Measurements from ENCODE around the gene NEDD8. TPM values are rescaled to one million over a fixed set of nuclear protein-coding genes. Genes with fewer than 3 reads are reported as not detected.

Gene NEDD8
- total and polyA plus RNA-seq, 2 experiments from 2014 or later: 130 to 418 TPM

DNA sequence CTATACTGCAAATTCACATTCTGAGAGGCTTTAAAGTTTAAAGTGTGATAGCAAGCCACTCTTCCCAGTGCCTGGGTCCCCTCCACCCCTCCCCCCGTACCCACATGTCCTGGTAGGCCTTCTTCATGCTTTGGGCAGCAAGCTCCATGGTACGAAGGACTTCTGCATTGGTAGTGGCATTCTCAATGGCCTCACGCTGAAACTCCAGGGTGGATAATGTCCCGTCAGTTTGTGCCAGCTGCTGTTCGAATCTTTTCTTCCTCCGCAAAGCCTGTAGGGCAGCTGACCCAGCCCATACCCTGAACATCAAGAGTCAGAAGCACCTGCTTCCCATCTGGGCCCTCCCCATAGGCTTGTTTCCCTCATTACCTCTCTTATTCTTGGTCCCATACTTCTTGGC lies 20.9 kb downstream of the NEDD8 start:
- Mint-ChIP-seq H3K36me3 (ENCODE audit: low read depth) (peaks cover 68% of the 10 kb centered on the region), H3K4me1 (peaks cover 19% of the 10 kb centered on the region), H3K27me3 (ENCODE audit: insufficient read depth, low read depth, poor library complexity) (peaks cover 20% of the 10 kb centered on the region), H3K27ac (no peak overlapping the region), H3K9me3 (peaks cover 3% of the 10 kb centered on the region; the same call in 2 of the 3 replicates), H3K4me3 (peak overlapping the region; percentile 93)
- Histone ChIP-seq H3K36me3 (ENCODE audit: insufficient read depth) (peaks cover 6% of the 10 kb centered on the region), H2AFZ (no peak overlapping the region), H3K27ac (ENCODE audit: low read depth) (no peak overlapping the region), H4K20me1 (replicated peaks; ENCODE audit: insufficient read depth) (no peaks in the 10 kb centered on the region; the same call in 1 of the 2 replicates), H3K4me1 (ENCODE audit: insufficient read depth) (peaks cover 16% of the 10 kb centered on the region), H3K27me3 (ENCODE audit: insufficient read depth) (no peaks in the 10 kb centered on the region), H3K79me2 (replicated peaks; ENCODE audit: insufficient read depth) (no peaks in the 10 kb centered on the region; the same call in 1 of the 2 replicates), H3K4me2 (no peak overlapping the region), H3F3A (replicated peaks; ENCODE audit: low read depth) (peaks cover 19% of the 10 kb centered on the region), H3K4me3 (no peak overlapping the region), H3K9me2 (ENCODE audit: insufficient read depth) (no peaks in the 10 kb centered on the region)
- no peak for TF ChIP-seq CREB1 (CRISPR knock-in tag; IDR thresholded peaks at IDR 0.05; ENCODE audit: low read depth)
- DNase-seq (ENCODE audit: low spot score) (no peak), ATAC-seq (no peak)

DNA sequence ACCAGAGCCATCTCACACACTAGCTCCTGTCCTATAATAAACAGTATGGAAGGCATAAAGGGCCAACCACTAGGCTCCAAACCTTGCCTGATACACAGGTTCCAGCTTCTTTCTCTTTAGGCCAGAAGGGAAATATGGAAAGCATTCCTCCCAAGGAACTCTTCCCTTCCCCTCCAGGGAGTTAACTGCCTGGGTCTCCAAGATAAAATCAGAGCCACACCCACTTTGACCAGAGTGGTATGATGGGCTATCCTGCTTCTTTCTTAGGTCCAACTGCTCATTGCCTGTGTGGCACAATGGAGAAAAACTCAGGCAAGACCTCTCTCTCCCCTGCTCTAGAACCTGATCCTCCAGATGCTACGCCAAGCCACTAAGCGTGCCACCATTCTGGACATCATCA lies 24.5 kb downstream of the NEDD8 start:
- peaks cover 8% of the 10 kb centered on the region for H3K27me3 Mint-ChIP-seq (ENCODE audit: insufficient read depth, low read depth, poor library complexity)
- H3K9me2 ChIP-seq (ENCODE audit: insufficient read depth): no peaks in the 10 kb centered on the region
- H3K4me2 ChIP-seq: no peak overlapping the region
- H3K27ac ChIP-seq (ENCODE audit: low read depth): no peak overlapping the region
- no peak for DNase-seq (ENCODE audit: low spot score)
- peaks cover 3% of the 10 kb centered on the region; the same call in 2 of the 3 replicates for H3K9me3 Mint-ChIP-seq
- no peaks in the 10 kb centered on the region for H3K27me3 ChIP-seq (ENCODE audit: insufficient read depth)
- no peaks in the 10 kb centered on the region; the same call in 1 of the 2 replicates for H4K20me1 ChIP-seq (replicated peaks; ENCODE audit: insufficient read depth)
- no peak overlapping the region for H3K27ac Mint-ChIP-seq
- no peak overlapping the region for H3K4me3 Mint-ChIP-seq
- H3K79me2 ChIP-seq (replicated peaks; ENCODE audit: insufficient read depth): no peaks in the 10 kb centered on the region; the same call in 1 of the 2 replicates
- H3K4me1 Mint-ChIP-seq: peaks cover 15% of the 10 kb centered on the region
- no peak overlapping the region for H2AFZ ChIP-seq
- TF ChIP-seq JUNB (IDR thresholded peaks at IDR 0.05; ENCODE audit: unreplicated experiment) (no peak), EZH2 (IDR thresholded peaks at IDR 0.05; ENCODE audit: low read depth, unreplicated experiment) (no peak), REST (IDR thresholded peaks at IDR 0.05; ENCODE audit: unreplicated experiment) (no peak), STAT1 (IDR thresholded peaks at IDR 0.05; ENCODE audit: unreplicated experiment) (no peak), EZH2phosphoT487 (IDR thresholded peaks at IDR 0.05; ENCODE audit: unreplicated experiment) (no peak), CREB1 (CRISPR knock-in tag; IDR thresholded peaks at IDR 0.05; ENCODE audit: low read depth) (no peak), ZNF114 (CRISPR knock-in tag; IDR thresholded peaks at IDR 0.05) (no peak), POLR2AphosphoS5 (IDR thresholded peaks at IDR 0.05; ENCODE audit: low read depth) (no peak), NANOG (IDR thresholded peaks at IDR 0.05; ENCODE audit: borderline replicate concordance) (no peak), ZNF462 (CRISPR knock-in tag; IDR thresholded peaks at IDR 0.05) (no peak)
- TF ChIP-seq, protein P1, sequence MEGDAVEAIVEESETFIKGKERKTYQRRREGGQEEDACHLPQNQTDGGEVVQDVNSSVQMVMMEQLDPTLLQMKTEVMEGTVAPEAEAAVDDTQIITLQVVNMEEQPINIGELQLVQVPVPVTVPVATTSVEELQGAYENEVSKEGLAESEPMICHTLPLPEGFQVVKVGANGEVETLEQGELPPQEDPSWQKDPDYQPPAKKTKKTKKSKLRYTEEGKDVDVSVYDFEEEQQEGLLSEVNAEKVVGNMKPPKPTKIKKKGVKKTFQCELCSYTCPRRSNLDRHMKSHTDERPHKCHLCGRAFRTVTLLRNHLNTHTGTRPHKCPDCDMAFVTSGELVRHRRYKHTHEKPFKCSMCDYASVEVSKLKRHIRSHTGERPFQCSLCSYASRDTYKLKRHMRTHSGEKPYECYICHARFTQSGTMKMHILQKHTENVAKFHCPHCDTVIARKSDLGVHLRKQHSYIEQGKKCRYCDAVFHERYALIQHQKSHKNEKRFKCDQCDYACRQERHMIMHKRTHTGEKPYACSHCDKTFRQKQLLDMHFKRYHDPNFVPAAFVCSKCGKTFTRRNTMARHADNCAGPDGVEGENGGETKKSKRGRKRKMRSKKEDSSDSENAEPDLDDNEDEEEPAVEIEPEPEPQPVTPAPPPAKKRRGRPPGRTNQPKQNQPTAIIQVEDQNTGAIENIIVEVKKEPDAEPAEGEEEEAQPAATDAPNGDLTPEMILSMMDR (conservative IDR thresholded peaks at IDR 0.05; ENCODE audit: low read depth in 2 of 2): no peak
- H3F3A ChIP-seq (replicated peaks; ENCODE audit: low read depth): no peaks in the 10 kb centered on the region; the same call in 1 of the 2 replicates
- H3K36me3 ChIP-seq (ENCODE audit: insufficient read depth): peaks cover 6% of the 10 kb centered on the region
- peaks cover 77% of the 10 kb centered on the region for H3K36me3 Mint-ChIP-seq (ENCODE audit: low read depth)
- ATAC-seq: no peak
- peaks cover 15% of the 10 kb centered on the region for H3K4me1 ChIP-seq (ENCODE audit: insufficient read depth)
- no peak overlapping the region for H3K4me3 ChIP-seq

Data from GM23338 (cell line).